SH-SY5Y (cell line): ENCODE results near the gene ROR1.

Experiments
- GATA2 ChIP-seq: IDR thresholded peaks from 2 replicates; pipeline ENCODE4 v1.6.1; 2011; ENCODE audit warnings: mild to moderate bottlenecking, low read depth, low read length
- GATA3 ChIP-seq: IDR thresholded peaks from 2 replicates; pipeline ENCODE4 v1.6.1; 2011; ENCODE audit warnings: low read depth, mild to moderate bottlenecking, low read length, moderate library complexity

Gene ROR1

GRCh38 chr1:63866084-63866483 is 92.3 kb downstream of the ROR1 start:
- TF ChIP-seq GATA3 = no peak
- no peak for TF ChIP-seq GATA2

GRCh38 chr1:63867429-63868176 is 93.8 kb downstream of the ROR1 start:
- TF ChIP-seq GATA3 (no peak), GATA2 (no peak)

- TF ChIP-seq GATA2 = no peak
- no peak for TF ChIP-seq GATA3
These were observed 94.5 kb downstream of the ROR1 start for GRCh38 chr1:63868268-63868781.

- TF ChIP-seq GATA2 (no peak), GATA3 (no peak)
These were observed 96.3 kb downstream of the ROR1 start for GRCh38 chr1:63870152-63870551.

- TF ChIP-seq GATA3 = no peak
- TF ChIP-seq GATA2 = no peak
These were observed 97.6 kb downstream of the ROR1 start for GRCh38 chr1:63871463-63871862.

- no peak for TF ChIP-seq GATA3
- no peak for TF ChIP-seq GATA2
These were observed 99.9 kb downstream of the ROR1 start for GRCh38 chr1:63873751-63874150.

- TF ChIP-seq GATA3 (no peak), GATA2 (no peak)
These were observed 100.6 kb downstream of the ROR1 start for GRCh38 chr1:63874278-63874880.

- TF ChIP-seq GATA3 (no peak), GATA2 (no peak)
These were observed 101.8 kb downstream of the ROR1 start for GRCh38 chr1:63875636-63876035.

GRCh38 chr1:63877021-63877767 is 103.4 kb downstream of the ROR1 start:
- TF ChIP-seq GATA2 (no peak), GATA3 (no peak)

- TF ChIP-seq GATA3 = no peak
- no peak for TF ChIP-seq GATA2
These were observed 104.0 kb downstream of the ROR1 start for GRCh38 chr1:63877816-63878215.

GRCh38 chr1:63878932-63879331 is 105.1 kb downstream of the ROR1 start:
- TF ChIP-seq GATA2 (no peak), GATA3 (no peak)

- TF ChIP-seq GATA2 = no peak
- no peak for TF ChIP-seq GATA3
These were observed 107.2 kb downstream of the ROR1 start for GRCh38 chr1:63880958-63881576.

- TF ChIP-seq GATA3 = no peak
- TF ChIP-seq GATA2 = no peak
These were observed 108.4 kb downstream of the ROR1 start for GRCh38 chr1:63882048-63882704.
